Measurements from ENCODE around the gene CBLB.

CBLB gene

GRCh38 chr3:105616374-105617121, 252.3 kb downstream of the CBLB start:
- DNase-seq (ENCODE audit: low read depth): no peak

DNA sequence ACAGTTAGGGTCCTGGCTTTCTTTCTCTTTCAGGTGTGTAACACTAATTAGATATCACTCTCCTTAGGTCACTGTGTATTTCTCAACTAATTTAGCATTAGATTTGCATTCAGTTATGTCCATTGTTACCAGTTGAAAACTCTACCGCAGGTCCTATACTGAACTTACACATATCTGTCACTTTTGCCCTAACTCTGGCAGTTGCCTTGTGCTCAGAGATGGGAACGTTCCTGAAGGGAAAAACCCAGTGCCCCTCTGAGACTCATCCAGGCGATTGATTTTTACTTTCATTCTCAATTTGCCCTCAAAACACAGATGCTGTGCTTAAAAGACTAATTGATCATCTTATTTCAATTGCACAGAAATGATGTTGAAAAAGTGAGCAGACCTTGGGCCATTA, 253.0 kb downstream of the CBLB start:
- no peak for DNase-seq (ENCODE audit: low read depth)

DNA sequence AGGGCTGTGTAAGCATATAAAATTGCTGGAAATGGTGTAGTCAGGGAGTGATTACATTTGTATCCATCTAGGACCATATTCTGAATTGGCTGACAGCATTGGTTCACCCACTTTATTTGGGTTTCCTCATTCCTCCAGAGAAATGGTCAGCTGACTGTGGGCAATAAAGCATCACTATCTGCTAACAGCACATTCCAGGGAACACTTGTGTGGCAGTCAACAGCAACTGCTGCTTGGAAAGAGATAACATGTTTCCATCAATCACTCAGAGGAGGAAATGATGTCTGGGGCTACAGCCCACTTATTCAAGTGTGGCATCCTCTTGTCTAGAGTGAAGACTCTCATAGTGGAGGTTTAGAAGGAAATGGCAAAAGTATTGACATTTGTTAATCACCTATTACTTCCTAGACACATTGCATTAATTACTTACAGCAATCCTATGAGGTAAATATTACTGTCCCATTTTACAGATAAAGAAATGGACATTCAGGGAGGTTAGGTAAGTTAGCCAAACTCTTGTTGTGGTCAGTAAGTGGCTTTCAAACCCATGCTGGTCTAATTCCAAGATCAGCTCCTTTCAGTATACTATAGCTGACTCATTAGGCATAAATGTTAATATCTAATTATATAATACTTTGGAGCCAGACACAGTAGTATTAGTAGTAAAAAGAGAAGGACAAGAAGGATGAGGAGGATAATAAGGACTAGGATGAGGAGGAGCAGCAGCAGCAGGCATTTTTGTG, 254.4 kb downstream of the CBLB start:
- no peak for DNase-seq (ENCODE audit: low read depth)

DNA sequence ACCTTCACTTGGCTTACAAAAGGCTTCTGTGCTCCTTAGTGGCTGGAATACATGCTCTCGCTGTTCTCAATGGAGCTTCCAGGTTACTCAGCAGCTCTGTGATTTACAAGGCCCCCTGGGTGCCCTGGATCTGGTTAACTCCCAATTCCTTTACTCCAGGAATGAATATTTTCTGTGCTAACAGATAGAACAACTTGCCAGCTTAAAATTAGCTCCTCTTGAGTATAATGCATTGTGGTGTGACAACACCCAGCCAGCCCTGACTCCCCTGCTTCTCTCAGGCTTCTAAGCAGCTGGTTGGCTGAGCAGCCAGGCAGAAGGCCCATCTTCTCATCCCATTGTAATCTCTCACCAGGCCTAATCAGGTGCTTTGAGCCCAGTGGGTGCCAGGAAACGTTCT, 255.7 kb downstream of the CBLB start:
- no peak for DNase-seq (ENCODE audit: low read depth)

GRCh38 chr3:105611304-105612192, 257.3 kb downstream of the CBLB start:
- no peak for DNase-seq (ENCODE audit: low read depth)

GRCh38 chr3:105610473-105610872, 258.3 kb downstream of the CBLB start:
- no peak for DNase-seq (ENCODE audit: low read depth)

DNA sequence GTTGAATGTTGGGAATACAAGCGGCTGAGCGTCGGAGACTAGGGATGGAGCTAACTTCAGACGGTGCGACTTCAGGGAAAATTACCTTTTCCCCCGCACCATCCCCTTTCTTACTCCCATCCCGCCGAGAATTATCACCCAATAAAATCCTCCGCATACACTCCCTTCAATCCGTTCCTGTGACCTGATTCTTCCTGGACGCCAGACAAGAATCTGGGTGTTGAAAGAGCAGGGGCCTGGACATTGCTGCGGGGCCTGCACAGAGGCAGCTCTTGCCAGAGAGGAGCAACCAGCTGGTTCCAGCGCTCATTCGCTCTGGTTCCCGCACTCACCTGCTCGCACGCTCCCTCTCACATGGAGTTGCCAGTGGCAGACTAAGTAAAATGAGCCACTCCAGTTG, 260.2 kb downstream of the CBLB start:
- DNase-seq (ENCODE audit: low read depth): no peak

GRCh38 chr3:105606016-105606415, 262.8 kb downstream of the CBLB start:
- DNase-seq (ENCODE audit: low read depth): no peak

All from activated gamma-delta T cell treated with anti-CD3 and anti-CD28 coated beads, Interleukin-2, amount 50 U/mL, for 16 hours (primary cell).